ENCODE results near the gene PRKACB.

DNA sequence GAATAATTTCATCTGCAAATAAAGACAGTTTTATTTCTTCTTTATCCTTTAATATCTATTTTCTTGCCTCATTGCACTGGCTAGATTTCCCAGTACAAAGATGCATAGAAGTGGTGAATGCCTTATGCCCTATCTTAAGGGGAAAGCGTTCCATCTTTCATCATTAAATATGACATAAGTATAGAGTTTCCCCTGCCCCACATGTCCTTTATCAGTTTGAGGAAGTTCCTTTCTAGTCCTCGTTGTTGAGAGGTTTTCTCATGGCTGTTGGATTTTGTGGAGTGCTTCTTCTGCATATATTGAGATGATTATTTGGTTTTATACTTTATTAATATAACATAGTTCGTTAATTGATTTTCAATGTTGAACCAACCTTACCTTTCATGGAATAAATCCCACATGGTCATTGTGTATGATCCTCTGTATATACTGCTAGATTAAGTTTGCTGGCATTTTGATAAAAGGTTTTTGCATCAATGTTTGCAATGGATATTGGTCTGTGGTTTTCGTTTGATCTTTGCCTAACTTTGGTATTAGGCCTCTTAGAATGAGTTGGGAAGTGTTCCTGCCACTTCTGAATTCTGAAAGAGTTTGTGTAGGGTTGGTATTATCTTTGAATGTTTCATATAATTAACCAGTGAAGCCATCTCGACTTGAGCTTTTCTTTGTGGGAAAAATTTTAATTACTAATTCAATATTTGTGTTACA lies 15.6 kb downstream of the PRKACB start:
- TF ChIP-seq POLR2A (IDR thresholded peaks at IDR 0.05), result no peak
- TF ChIP-seq, protein P1, sequence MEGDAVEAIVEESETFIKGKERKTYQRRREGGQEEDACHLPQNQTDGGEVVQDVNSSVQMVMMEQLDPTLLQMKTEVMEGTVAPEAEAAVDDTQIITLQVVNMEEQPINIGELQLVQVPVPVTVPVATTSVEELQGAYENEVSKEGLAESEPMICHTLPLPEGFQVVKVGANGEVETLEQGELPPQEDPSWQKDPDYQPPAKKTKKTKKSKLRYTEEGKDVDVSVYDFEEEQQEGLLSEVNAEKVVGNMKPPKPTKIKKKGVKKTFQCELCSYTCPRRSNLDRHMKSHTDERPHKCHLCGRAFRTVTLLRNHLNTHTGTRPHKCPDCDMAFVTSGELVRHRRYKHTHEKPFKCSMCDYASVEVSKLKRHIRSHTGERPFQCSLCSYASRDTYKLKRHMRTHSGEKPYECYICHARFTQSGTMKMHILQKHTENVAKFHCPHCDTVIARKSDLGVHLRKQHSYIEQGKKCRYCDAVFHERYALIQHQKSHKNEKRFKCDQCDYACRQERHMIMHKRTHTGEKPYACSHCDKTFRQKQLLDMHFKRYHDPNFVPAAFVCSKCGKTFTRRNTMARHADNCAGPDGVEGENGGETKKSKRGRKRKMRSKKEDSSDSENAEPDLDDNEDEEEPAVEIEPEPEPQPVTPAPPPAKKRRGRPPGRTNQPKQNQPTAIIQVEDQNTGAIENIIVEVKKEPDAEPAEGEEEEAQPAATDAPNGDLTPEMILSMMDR (IDR thresholded peaks at IDR 0.05), result no peak
